ENCODE measurements around the gene C14orf93. TPM values are rescaled to one million over a fixed set of nuclear protein-coding genes. Genes with fewer than 3 reads are reported as not detected.

Gene C14orf93
- total and polyA plus RNA-seq, 9 of the 15 experiments (the other 6 are each of a cell fraction or from before 2014, with no cell fraction given) = 2.2 to 22.4 (median 16.1) TPM

- no peak overlapping the region for H3K9ac ChIP-seq (ENCODE audit: insufficient read depth in 1 of 2, low read depth in 2 of 2, low read length in 2 of 2)
- H2AFZ ChIP-seq (ENCODE audit: low read depth, low read length) = no peak overlapping the region
- no peaks in the 10 kb centered on the region; the same call in 2 of the 3 replicates for H3K36me3 ChIP-seq (ENCODE audit: control insufficient read depth, insufficient read depth, low read length)
- POLR2A ChIA-PET = interaction anchor here (0.6 to 7.7 kb wide), 10 partner anchors 8 to 112 kb away, joined by 3 to 81 read pairs (median 4); partner anchors contain the start of genes AJUBA and PSMB11
- no peaks in the 10 kb centered on the region for H3K27me3 ChIP-seq (ENCODE audit: control insufficient read depth in 2 of 2, insufficient read depth in 2 of 2, low read length in 2 of 2)
- CTCF ChIA-PET (ENCODE audit: low intra/inter-chr PET ratio) = interaction anchor here (1.5 to 4.1 kb wide), 2 partner anchors 58 to 62 kb away, joined by 6 to 45 read pairs; partner anchors contain the start of gene CDH24
- WGBS (ENCODE audit: insufficient coverage, low coverage, missing lambda C conversion rate) = 41% methylated on average over 10 of the region's 11 CpGs
- no TSS peak for BruUV-seq (replicated peaks)
- peaks cover 12 to 18% of the 10 kb centered on the region in 2 experiments; a peak in 4 of 5 replicates for H3K4me1 ChIP-seq (replicated peaks in 1 of 2; ENCODE audit: control insufficient read depth in 2 of 2, insufficient read depth in 2 of 2, low read length in 2 of 2)
- peak in 1 of 4 experiments; percentile 30 for DNase-seq (ENCODE audit: extremely low read depth in 1 of 4, low spot score in 3 of 4)
- H3K9me1 ChIP-seq (ENCODE audit: control insufficient read depth, insufficient read depth, low read length) = no peaks in the 10 kb centered on the region
- FAIRE-seq = no peak
- in situ Hi-C loops (cut with MboI) (no loop called here), intact Hi-C loops (cut with micrococcal nuclease) (no loop called here)
- H3K9me3 ChIP-seq (replicated peaks; ENCODE audit: control insufficient read depth, insufficient read depth, low read depth, low read length) = no peaks in the 10 kb centered on the region
- no peak overlapping the region for H3K27ac ChIP-seq (ENCODE audit: extremely low read depth, low read depth, low read length)
- H3K79me2 ChIP-seq (ENCODE audit: control insufficient read depth, insufficient read depth, low read length) = no peaks in the 10 kb centered on the region
- no peak; the same call in 2 of the 3 replicates for ATAC-seq
- H3K4me2 ChIP-seq (ENCODE audit: insufficient read depth, low read length) = no peak overlapping the region
- no peaks in the 10 kb centered on the region for H4K20me1 ChIP-seq (replicated peaks; ENCODE audit: control insufficient read depth, insufficient read depth, low read length)
- H3K4me3 ChIP-seq = no peak overlapping the region
- TF ChIP-seq NCOA1 (IDR thresholded peaks at IDR 0.05; ENCODE audit: low read depth) (no peak), CTBP1 (IDR thresholded peaks at IDR 0.05; ENCODE audit: borderline replicate concordance) (no peak), PML (IDR thresholded peaks at IDR 0.05; ENCODE audit: low read length) (no peak), NFYB (IDR thresholded peaks at IDR 0.05; ENCODE audit: extremely low read depth, insufficient read length) (no peak), RHOXF2B (CRISPR knock-in tag; conservative IDR thresholded peaks at IDR 0.05) (no peak), ATF1 (CRISPR knock-in tag; IDR thresholded peaks at IDR 0.05) (no peak), ATF1 (tag; IDR thresholded peaks at IDR 0.05) (no peak), HLTF (IDR thresholded peaks at IDR 0.05) (no peak), MEIS2 (IDR thresholded peaks at IDR 0.05; ENCODE audit: partially characterized antibody) (peak; percentile 83), EGR1 (conservative IDR thresholded peaks at IDR 0.05) (peak; percentile 92), RBM17 (IDR thresholded peaks at IDR 0.05; ENCODE audit: borderline replicate concordance, low read depth, low read length) (no peak), ARID1B (IDR thresholded peaks at IDR 0.05) (0 out of 2 replicates have a peak, but pooled peaks have one; percentile 20)
- TF ChIP-seq, protein P1, sequence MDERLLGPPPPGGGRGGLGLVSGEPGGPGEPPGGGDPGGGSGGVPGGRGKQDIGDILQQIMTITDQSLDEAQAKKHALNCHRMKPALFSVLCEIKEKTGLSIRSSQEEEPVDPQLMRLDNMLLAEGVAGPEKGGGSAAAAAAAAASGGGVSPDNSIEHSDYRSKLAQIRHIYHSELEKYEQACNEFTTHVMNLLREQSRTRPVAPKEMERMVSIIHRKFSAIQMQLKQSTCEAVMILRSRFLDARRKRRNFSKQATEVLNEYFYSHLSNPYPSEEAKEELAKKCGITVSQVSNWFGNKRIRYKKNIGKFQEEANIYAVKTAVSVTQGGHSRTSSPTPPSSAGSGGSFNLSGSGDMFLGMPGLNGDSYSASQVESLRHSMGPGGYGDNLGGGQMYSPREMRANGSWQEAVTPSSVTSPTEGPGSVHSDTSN (CRISPR knock-in tag; IDR thresholded peaks at IDR 0.05; ENCODE audit: low read depth) = no peak
- TF ChIP-seq, protein P1 (tag; conservative IDR thresholded peaks at IDR 0.05; ENCODE audit: low read depth) = peak; percentile 90
- TF ChIP-seq, protein P2, sequence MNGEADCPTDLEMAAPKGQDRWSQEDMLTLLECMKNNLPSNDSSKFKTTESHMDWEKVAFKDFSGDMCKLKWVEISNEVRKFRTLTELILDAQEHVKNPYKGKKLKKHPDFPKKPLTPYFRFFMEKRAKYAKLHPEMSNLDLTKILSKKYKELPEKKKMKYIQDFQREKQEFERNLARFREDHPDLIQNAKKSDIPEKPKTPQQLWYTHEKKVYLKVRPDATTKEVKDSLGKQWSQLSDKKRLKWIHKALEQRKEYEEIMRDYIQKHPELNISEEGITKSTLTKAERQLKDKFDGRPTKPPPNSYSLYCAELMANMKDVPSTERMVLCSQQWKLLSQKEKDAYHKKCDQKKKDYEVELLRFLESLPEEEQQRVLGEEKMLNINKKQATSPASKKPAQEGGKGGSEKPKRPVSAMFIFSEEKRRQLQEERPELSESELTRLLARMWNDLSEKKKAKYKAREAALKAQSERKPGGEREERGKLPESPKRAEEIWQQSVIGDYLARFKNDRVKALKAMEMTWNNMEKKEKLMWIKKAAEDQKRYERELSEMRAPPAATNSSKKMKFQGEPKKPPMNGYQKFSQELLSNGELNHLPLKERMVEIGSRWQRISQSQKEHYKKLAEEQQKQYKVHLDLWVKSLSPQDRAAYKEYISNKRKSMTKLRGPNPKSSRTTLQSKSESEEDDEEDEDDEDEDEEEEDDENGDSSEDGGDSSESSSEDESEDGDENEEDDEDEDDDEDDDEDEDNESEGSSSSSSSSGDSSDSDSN (IDR thresholded peaks at IDR 0.05; ENCODE audit: borderline replicate concordance in 1 of 2, low read depth in 2 of 2, low read length in 2 of 2) = no peak
- TF ChIP-seq, protein P3, sequence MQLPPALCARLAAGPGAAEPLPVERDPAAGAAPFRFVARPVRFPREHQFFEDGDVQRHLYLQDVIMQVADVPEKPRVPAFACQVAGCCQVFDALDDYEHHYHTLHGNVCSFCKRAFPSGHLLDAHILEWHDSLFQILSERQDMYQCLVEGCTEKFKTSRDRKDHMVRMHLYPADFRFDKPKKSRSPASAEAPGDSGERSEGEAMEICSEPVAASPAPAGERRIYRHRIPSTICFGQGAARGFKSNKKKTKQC (CRISPR knock-in tag; IDR thresholded peaks at IDR 0.05) = 0 out of 2 replicates have a peak, but pooled peaks have one; percentile 30
These were observed 12.9 kb downstream of the C14orf93 start for GRCh38 chr14:22996768-22997654.
